Mesodermal cell (in vitro differentiated cells): Measurements from ENCODE around the gene POPDC3.

Source experiments
- H3K27ac ChIP-seq: 2 replicates; pipeline ENCODE4 v1.7.0; 2013; ENCODE audit warnings: mild to moderate bottlenecking, low read depth, low read length, moderate library complexity; ENCODE audit not compliant: severe bottlenecking
- H3K36me3 ChIP-seq: 2 replicates; pipeline ENCODE4 v1.7.1; 2013; ENCODE audit warnings: mild to moderate bottlenecking, low read length, moderate library complexity; ENCODE audit not compliant: control insufficient read depth, insufficient read depth
- H3K4me1 ChIP-seq: one replicate; pipeline ENCODE4 v1.7.1; 2013; ENCODE audit warnings: mild to moderate bottlenecking, low read length; ENCODE audit not compliant: insufficient read depth, control insufficient read depth, poor library complexity, severe bottlenecking
- H3K4me3 ChIP-seq: 2 replicates; pipeline ENCODE4 v1.7.0; 2013; ENCODE audit warnings: low read length, control low read depth, mild to moderate bottlenecking; ENCODE audit not compliant: insufficient read depth, poor library complexity, severe bottlenecking; ENCODE audit errors: extremely low read depth
- H3K9me3 ChIP-seq: 2 replicates; pipeline ENCODE4 v1.7.1; 2013; ENCODE audit warnings: mild to moderate bottlenecking, low read length, moderate library complexity; ENCODE audit not compliant: control insufficient read depth
- WGBS, 2 experiments: methylation state at CpG; one replicate each; pipeline ENCODE4 v1.1.5; 2013; ENCODE audit warnings: missing lambda C conversion rate in 2 of 2; ENCODE audit not compliant: insufficient coverage in 2 of 2; 5-methylcytosine and 5-hydroxymethylcytosine counted together

Gene POPDC3

DNA sequence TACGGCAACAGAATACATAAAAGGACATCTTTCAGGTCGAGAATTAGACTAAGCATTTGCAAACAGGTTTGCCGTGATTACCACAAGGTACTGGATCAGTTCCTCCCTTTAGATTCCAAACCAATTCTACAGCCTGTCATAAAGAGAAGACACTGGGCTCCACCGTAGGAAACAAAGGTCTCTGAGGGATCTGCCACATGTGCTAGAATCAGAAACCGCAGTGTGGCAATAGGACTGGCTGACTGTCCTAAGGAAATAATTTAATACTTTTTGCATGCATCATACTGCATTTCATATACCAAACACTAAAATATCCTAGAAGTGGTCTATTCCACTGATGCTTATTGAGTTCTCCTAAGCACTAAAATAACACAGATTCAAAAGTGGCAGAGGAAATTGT lies 59.2 kb downstream of the POPDC3 start:
- no peak overlapping the region for H3K4me3 ChIP-seq
- H3K9me3 ChIP-seq, result no peaks in the 10 kb centered on the region
- no peaks in the 10 kb centered on the region for H3K4me1 ChIP-seq
- H3K27ac ChIP-seq, result no peak overlapping the region
- peaks cover 19% of the 10 kb centered on the region for H3K36me3 ChIP-seq
- WGBS, 2 experiments, result 87 to 90% methylated on average over 3 to 4 of the region's 5 CpGs

DNA sequence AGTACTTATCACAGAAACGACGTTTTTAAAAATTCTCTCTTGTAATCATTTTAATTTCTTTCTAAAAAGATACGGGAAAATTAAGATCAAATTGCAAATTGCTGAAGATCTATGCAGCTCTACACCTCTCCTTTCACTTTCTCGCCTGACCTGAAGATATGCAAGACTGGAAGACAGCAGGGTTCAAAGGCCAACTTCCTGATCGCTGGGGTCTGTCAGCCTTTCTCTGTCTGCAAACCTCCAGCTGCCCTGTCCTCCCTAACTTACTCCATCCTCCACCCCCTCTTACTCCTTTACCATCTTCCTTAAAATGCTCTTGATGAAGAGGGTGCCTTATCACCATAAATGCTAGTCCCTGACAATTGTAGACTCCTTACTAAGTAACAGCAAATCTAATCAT lies 63.7 kb downstream of the POPDC3 start:
- H3K27ac ChIP-seq, result no peak overlapping the region
- peaks cover 4% of the 10 kb centered on the region for H3K36me3 ChIP-seq
- H3K4me3 ChIP-seq, result no peak overlapping the region
- no peaks in the 10 kb centered on the region for H3K4me1 ChIP-seq
- H3K9me3 ChIP-seq, result no peaks in the 10 kb centered on the region
- WGBS, 2 experiments, result 49 to 70% methylated on average over 2 to 3 of the region's 5 CpGs

- WGBS, 2 experiments, result 73 to 91% methylated on average over 2 to 5 of the region's 6 CpGs
- H3K4me3 ChIP-seq, result no peak overlapping the region
- no peaks in the 10 kb centered on the region for H3K9me3 ChIP-seq
- no peaks in the 10 kb centered on the region for H3K4me1 ChIP-seq
- no peak overlapping the region for H3K27ac ChIP-seq
- H3K36me3 ChIP-seq, result peaks cover 9% of the 10 kb centered on the region
Observed at GRCh38 chr6:105113422-105113821, 66.4 kb downstream of the POPDC3 start.

DNA sequence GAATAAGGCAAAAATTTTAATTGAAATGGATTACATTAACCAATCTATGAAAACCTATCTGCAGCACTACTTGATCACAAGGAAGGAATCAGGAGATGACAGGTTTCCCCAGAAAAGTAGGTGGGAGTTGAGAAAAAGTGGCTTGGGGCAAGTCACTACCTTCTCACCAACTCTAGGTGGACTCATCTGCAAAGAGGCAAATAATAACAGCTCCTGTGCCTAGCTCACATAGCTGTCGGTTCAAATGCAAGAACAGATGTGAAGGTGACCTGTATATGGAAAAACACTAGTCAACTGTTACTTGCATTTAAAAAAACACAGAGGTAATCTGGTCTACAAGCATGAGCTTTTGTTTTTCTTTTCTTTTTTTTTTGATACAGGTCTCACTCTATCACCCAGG lies 67.2 kb downstream of the POPDC3 start:
- Histone ChIP-seq H3K4me3 (no peak overlapping the region), H3K4me1 (no peaks in the 10 kb centered on the region), H3K36me3 (peaks cover 9% of the 10 kb centered on the region), H3K9me3 (no peaks in the 10 kb centered on the region), H3K27ac (no peak overlapping the region)
- WGBS, 2 experiments, result 100% methylated on average over 1 of the region's 1 CpG; no CpG with 5 or more reads in 1 of the 2 experiments

- Histone ChIP-seq H3K27ac (no peak overlapping the region), H3K36me3 (peaks cover 9% of the 10 kb centered on the region), H3K9me3 (no peaks in the 10 kb centered on the region), H3K4me1 (no peaks in the 10 kb centered on the region), H3K4me3 (no peak overlapping the region)
- WGBS, 2 experiments, result 92 to 100% methylated on average over 1 to 2 of the region's 2 CpGs
Observed at GRCh38 chr6:105111871-105112270, 67.9 kb downstream of the POPDC3 start.

GRCh38 chr6:105111105-105111504 lies 68.7 kb downstream of the POPDC3 start:
- H3K36me3 ChIP-seq, result peaks cover 9% of the 10 kb centered on the region
- no CpG with 5 or more reads among the region's 3 CpGs for WGBS, 2 experiments
- no peak overlapping the region for H3K27ac ChIP-seq

GRCh38 chr6:105109955-105110895 lies 69.6 kb downstream of the POPDC3 start:
- Histone ChIP-seq H3K4me3 (no peak overlapping the region), H3K9me3 (no peaks in the 10 kb centered on the region), H3K36me3 (peaks cover 9% of the 10 kb centered on the region), H3K27ac (no peak overlapping the region), H3K4me1 (no peaks in the 10 kb centered on the region)
- WGBS, 2 experiments, result 100% methylated on average over 2 to 3 of the region's 8 CpGs

More at GRCh38 chr6:105111105-105111504, 68.7 kb downstream of the POPDC3 start:
- Histone ChIP-seq H3K4me3 (no peak overlapping the region), H3K9me3 (no peaks in the 10 kb centered on the region), H3K4me1 (no peaks in the 10 kb centered on the region)

DNA sequence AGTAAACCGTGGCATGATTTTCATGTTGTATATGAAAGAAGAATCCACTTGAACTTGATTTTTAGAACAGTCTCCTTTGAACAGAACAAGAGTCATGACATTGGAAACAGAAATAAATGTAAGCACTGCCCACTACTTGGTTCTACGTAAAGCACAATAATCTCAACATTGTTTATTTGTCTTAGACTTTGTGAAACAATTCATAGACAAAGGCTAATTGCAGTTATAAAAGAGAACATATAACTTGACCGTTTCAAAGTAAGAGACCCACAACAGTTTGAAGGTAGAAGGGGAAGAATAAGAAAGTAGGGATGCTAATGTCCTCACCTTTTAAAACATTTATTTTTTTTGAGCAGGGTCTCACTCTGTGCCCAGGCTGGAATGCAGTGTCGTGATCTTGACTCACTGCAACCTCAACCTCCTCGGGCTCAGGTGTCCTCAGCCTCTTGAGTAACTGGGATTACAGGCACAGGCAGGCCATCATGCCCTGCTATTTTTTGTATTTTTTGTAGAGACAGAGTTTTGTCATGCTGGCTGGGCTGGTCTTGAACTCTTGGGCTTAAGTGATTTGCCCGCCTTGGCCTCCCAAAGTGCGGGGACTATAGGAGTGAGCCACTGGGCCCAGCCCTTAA lies 71.1 kb downstream of the POPDC3 start:
- no peak overlapping the region for H3K27ac ChIP-seq
- peaks cover 5% of the 10 kb centered on the region for H3K36me3 ChIP-seq
- 59 to 73% methylated on average over 3 to 4 of the region's 7 CpGs for WGBS, 2 experiments
- H3K4me3 ChIP-seq, result no peak overlapping the region
- no peaks in the 10 kb centered on the region for H3K9me3 ChIP-seq
- no peaks in the 10 kb centered on the region for H3K4me1 ChIP-seq
